ENCODE results near the gene NOC3L.
A peak's percentile ranks its signal among the peaks of the same experiment; 100 is the strongest.

Gene NOC3L

GRCh38 chr10:94324609-94325233, 38.0 kb downstream of the NOC3L start:
- Histone ChIP-seq H3K4me3 (ENCODE audit: low read depth, low read length) (no peak overlapping the region), H3K36me3 (ENCODE audit: control insufficient read depth in 2 of 2, insufficient read depth in 1 of 2, low read length in 2 of 2) (peaks cover 19 to 48% of the 10 kb centered on the region in 2 experiments), H3K27ac (ENCODE audit: extremely low read depth, low read depth, low read length) (no peak overlapping the region), H3K9me3 (ENCODE audit: control insufficient read depth, insufficient read depth, low read depth, low read length) (no peaks in the 10 kb centered on the region), H3K4me1 (ENCODE audit: control insufficient read depth, insufficient read depth, low read length) (no peaks in the 10 kb centered on the region)
- ChIA-PET CTCF (interaction anchor here (0.9 to 3.0 kb wide), 2 partner anchors 9 to 120 kb away, joined by 4 to 14 read pairs; no protein-coding TSS in a partner anchor), POLR2A (no interaction called here)
- TF ChIP-seq PRDM1 (tag by site-specific recombination; IDR thresholded peaks at IDR 0.05) = peak; percentile 53; the same call in 1 of the 2 replicates
- no peak for TF ChIP-seq ZNF449 (tag by site-specific recombination; IDR thresholded peaks at IDR 0.05)

GRCh38 chr10:94320285-94320914, 42.3 kb downstream of the NOC3L start:
- CTCF ChIA-PET = interaction anchor here (0.5 to 4.6 kb wide), 63 partner anchors 9 to 862 kb away, joined by 3 to 71 read pairs (median 4); no protein-coding TSS in a partner anchor
- peak; percentile 71 for TF ChIP-seq ZNF654 (tag by site-specific recombination; IDR thresholded peaks at IDR 0.05; ENCODE audit: low read depth)
- TF ChIP-seq TSHZ1 (tag by site-specific recombination; IDR thresholded peaks at IDR 0.05; ENCODE audit: borderline replicate concordance) = no peak
- TF ChIP-seq FEZF1 (tag by site-specific recombination; IDR thresholded peaks at IDR 0.05) = no peak
- peak; percentile 15 for TF ChIP-seq ZNF510 (tag by site-specific recombination; IDR thresholded peaks at IDR 0.05; ENCODE audit: insufficient replicate concordance)
- TF ChIP-seq CTCF (tag by site-specific recombination; IDR thresholded peaks at IDR 0.05) = peak; percentile 58
- no peak for TF ChIP-seq ZNF175 (tag by site-specific recombination; IDR thresholded peaks at IDR 0.05)
- no peak for TF ChIP-seq ZNF777 (tag by site-specific recombination; IDR thresholded peaks at IDR 0.05; ENCODE audit: borderline replicate concordance)
- TF ChIP-seq HOXA7 (CRISPR knock-in tag; IDR thresholded peaks at IDR 0.05; ENCODE audit: borderline replicate concordance) = no peak
- 0 out of 2 replicates have a peak, but pooled peaks have one; percentile 51 for TF ChIP-seq ZNF660 (tag by site-specific recombination; IDR thresholded peaks at IDR 0.05)
- H3K27ac ChIP-seq (ENCODE audit: extremely low read depth, low read depth, low read length) = no peak overlapping the region
- H3K36me3 ChIP-seq (ENCODE audit: control insufficient read depth in 2 of 2, insufficient read depth in 1 of 2, low read length in 2 of 2) = peaks cover 4 to 32% of the 10 kb centered on the region in 2 experiments
- no peaks in the 10 kb centered on the region for H3K4me1 ChIP-seq (ENCODE audit: control insufficient read depth, insufficient read depth, low read length)
- H3K9me3 ChIP-seq (ENCODE audit: control insufficient read depth, insufficient read depth, low read depth, low read length) = no peaks in the 10 kb centered on the region
- POLR2A ChIA-PET = interaction anchor here (1.0 kb wide), 1 partner anchor 404 kb away, joined by 4 read pairs; no protein-coding TSS in a partner anchor
- no peak overlapping the region for H3K4me3 ChIP-seq (ENCODE audit: low read depth, low read length)

- CTCF ChIA-PET = interaction anchor here (3.5 kb wide), 1 partner anchor 400 kb away, joined by 13 read pairs; no protein-coding TSS in a partner anchor
Measured at GRCh38 chr10:94316560-94316959, 46.2 kb downstream of the NOC3L start.

More at GRCh38 chr10:94316560-94316959, 46.2 kb downstream of the NOC3L start:
- no peaks in the 10 kb centered on the region for H3K9me3 ChIP-seq (ENCODE audit: control insufficient read depth, insufficient read depth, low read depth, low read length)
- H3K4me3 ChIP-seq (ENCODE audit: low read depth, low read length) = no peak overlapping the region
- no peak overlapping the region for H3K27ac ChIP-seq (ENCODE audit: extremely low read depth, low read depth, low read length)
- POLR2A ChIA-PET = no interaction called here
- H3K4me1 ChIP-seq (ENCODE audit: control insufficient read depth, insufficient read depth, low read length) = no peaks in the 10 kb centered on the region
- TF ChIP-seq ZNF677 (tag by site-specific recombination; IDR thresholded peaks at IDR 0.05) (no peak), ZNF157 (tag by site-specific recombination; IDR thresholded peaks at IDR 0.05) (no peak), ZNF660 (tag by site-specific recombination; IDR thresholded peaks at IDR 0.05) (no peak), ZFP69B (tag by site-specific recombination; IDR thresholded peaks at IDR 0.05) (no peak), ZNF623 (tag by site-specific recombination; IDR thresholded peaks at IDR 0.05) (no peak), ZNF514 (tag by site-specific recombination; IDR thresholded peaks at IDR 0.05) (no peak), MYNN (tag by site-specific recombination; IDR thresholded peaks at IDR 0.05; ENCODE audit: borderline replicate concordance) (no peak)
- no peaks in the 10 kb centered on the region; a peak in 2 of 3 replicates for H3K36me3 ChIP-seq (ENCODE audit: control insufficient read depth in 2 of 2, insufficient read depth in 1 of 2, low read length in 2 of 2)

All from HEK293 (cell line).